ENCODE measurements around the gene SASH1. TPM values are rescaled to one million over a fixed set of nuclear protein-coding genes. Genes with fewer than 3 reads are reported as not detected.

Gene SASH1
- total RNA-seq, 1 donor from 2014 or later: 1.6 TPM

GRCh38 chr6:148516617-148517016 is 174.0 kb downstream of the SASH1 start:
- intact Hi-C loops (cut with micrococcal nuclease): no loop called here

GRCh38 chr6:148517470-148517869 is 174.8 kb downstream of the SASH1 start:
- intact Hi-C loops (cut with micrococcal nuclease): no loop called here

GRCh38 chr6:148518511-148519156 is 176.0 kb downstream of the SASH1 start:
- intact Hi-C loops (cut with micrococcal nuclease): no loop called here

- intact Hi-C loops (cut with micrococcal nuclease): no loop called here
Observed at GRCh38 chr6:148520109-148520841, 177.6 kb downstream of the SASH1 start.

GRCh38 chr6:148521158-148521557 is 178.5 kb downstream of the SASH1 start:
- intact Hi-C loops (cut with micrococcal nuclease): no loop called here

GRCh38 chr6:148521586-148521985 is 178.9 kb downstream of the SASH1 start:
- intact Hi-C loops (cut with micrococcal nuclease): no loop called here

GRCh38 chr6:148523048-148523447 is 180.4 kb downstream of the SASH1 start:
- intact Hi-C loops (cut with micrococcal nuclease): no loop called here

- intact Hi-C loops (cut with micrococcal nuclease): no loop called here
Observed at GRCh38 chr6:148523551-148523950, 180.9 kb downstream of the SASH1 start.

- intact Hi-C loops (cut with micrococcal nuclease): no loop called here
Observed at GRCh38 chr6:148524471-148524882, 181.8 kb downstream of the SASH1 start.

- intact Hi-C loops (cut with micrococcal nuclease): no loop called here
Observed at GRCh38 chr6:148524976-148525375, 182.3 kb downstream of the SASH1 start.

- intact Hi-C loops (cut with micrococcal nuclease): no loop called here
Observed at GRCh38 chr6:148525453-148525852, 182.8 kb downstream of the SASH1 start.

- intact Hi-C loops (cut with micrococcal nuclease): no loop called here
Observed at GRCh38 chr6:148526145-148526544, 183.5 kb downstream of the SASH1 start.

GRCh38 chr6:148528292-148528691 is 185.7 kb downstream of the SASH1 start:
- intact Hi-C loops (cut with micrococcal nuclease): no loop called here

- intact Hi-C loops (cut with micrococcal nuclease): no loop called here
Observed at GRCh38 chr6:148529010-148529409, 186.4 kb downstream of the SASH1 start.

GRCh38 chr6:148530394-148530953 is 187.8 kb downstream of the SASH1 start:
- intact Hi-C loops (cut with micrococcal nuclease): no loop called here

- intact Hi-C loops (cut with micrococcal nuclease): no loop called here
Observed at GRCh38 chr6:148530976-148531375, 188.3 kb downstream of the SASH1 start.

- intact Hi-C loops (cut with micrococcal nuclease): no loop called here
Observed at GRCh38 chr6:148532698-148533097, 190.1 kb downstream of the SASH1 start.

GRCh38 chr6:148533309-148534107 is 190.9 kb downstream of the SASH1 start:
- intact Hi-C loops (cut with micrococcal nuclease): no loop called here

GRCh38 chr6:148534871-148535270 is 192.2 kb downstream of the SASH1 start:
- intact Hi-C loops (cut with micrococcal nuclease): no loop called here

- intact Hi-C loops (cut with micrococcal nuclease): no loop called here
Observed at GRCh38 chr6:148535381-148535780, 192.7 kb downstream of the SASH1 start.

GRCh38 chr6:148535976-148536375 is 193.3 kb downstream of the SASH1 start:
- intact Hi-C loops (cut with micrococcal nuclease): no loop called here

Measured in T-helper 1 cell treated with Interleukin-12 subunit alpha and Interleukin-12 subunit beta and Interleukin-4 antibody, amounts not matched to agents 30 ng/mL and 1 ng/mL, for 36 hours (primary cell).